Natural killer cell treated with Interleukin-12 subunit alpha and Interleukin-12 subunit beta and Interleukin-15 and Interleukin-18, amount 100 ng/mL, for 72 hours (primary cell): ENCODE data around the gene CTNNBL1. TPM values are rescaled to one million over a fixed set of nuclear protein-coding genes. Genes with fewer than 3 reads are reported as not detected.

ENCODE experiments used
- ATAC-seq, 2 donors: fragments of 150-1000 bp; cut with Tn5 transposase in 1 of 2; sonication (Bioruptor Pico), chemical (Tn5 transposase) in 1 of 2; 2 replicates each; pipeline ENCODE4 v1.10.0; 2021
- DNase-seq: peaks from one replicate; pipeline ENCODE4 v3.0.0; 2022; ENCODE audit warnings: low spot score
- H3K27ac Mint-ChIP-seq, 2 donors: 1 replicate in 1 of 2; 2 replicates in 1 of 2; pipeline ENCODE4 v1.8.0; 2022; ENCODE audit warnings: mixed read lengths in 2 of 2, mild to moderate bottlenecking in 1 of 2, moderate library complexity in 1 of 2
- H3K27me3 Mint-ChIP-seq, 2 donors: 1 replicate in 1 of 2; 2 replicates in 1 of 2; pipeline ENCODE4 v1.8.0; 2022; ENCODE audit warnings: mixed read lengths in 2 of 2
- H3K36me3 Mint-ChIP-seq: one replicate; pipeline ENCODE4 v1.8.0; 2022; ENCODE audit warnings: mixed read lengths
- H3K4me1 Mint-ChIP-seq, 2 donors: 1 replicate in 1 of 2; 2 replicates in 1 of 2; pipeline ENCODE4 v1.8.0; 2022; ENCODE audit warnings: low read depth in 2 of 2, mixed read lengths in 2 of 2, mild to moderate bottlenecking in 1 of 2
- H3K4me3 Mint-ChIP-seq: one replicate; pipeline ENCODE4 v1.8.0; 2022; ENCODE audit warnings: mixed read lengths
- H3K9me3 Mint-ChIP-seq: 2 replicates; pipeline ENCODE4 v1.8.0; 2022; ENCODE audit warnings: mixed read lengths
- total RNA-seq, 2 donors: library from RNA; stranded (reverse); gene quantifications; one replicate each; pipeline ENCODE4 v1.2.3, GENCODE V29; 2022

The CTNNBL1 gene
- total RNA-seq, 2 donors from 2014 or later, result 80.9 to 95.9 TPM

GRCh38 chr20:37823296-37823980 is 129.6 kb downstream of the CTNNBL1 start:
- no peak for DNase-seq
- peaks cover 15 to 17% of the 10 kb centered on the region in 2 donors for H3K4me1 Mint-ChIP-seq
- no peaks in the 10 kb centered on the region for H3K27me3 Mint-ChIP-seq
- H3K9me3 Mint-ChIP-seq, result no peaks in the 10 kb centered on the region
- H3K27ac Mint-ChIP-seq, result peak overlapping the region in 1 of 2 donors; percentile 0
- no peak overlapping the region for H3K4me3 Mint-ChIP-seq
- H3K36me3 Mint-ChIP-seq, result peaks cover 5% of the 10 kb centered on the region
- ATAC-seq, result no peak

- Mint-ChIP-seq H3K36me3 (no peaks in the 10 kb centered on the region), H3K4me1 (peaks cover 15 to 16% of the 10 kb centered on the region in 2 donors), H3K9me3 (no peaks in the 10 kb centered on the region), H3K27ac (no peak overlapping the region), H3K27me3 (no peaks in the 10 kb centered on the region), H3K4me3 (no peak overlapping the region)
- DNase-seq (no peak), ATAC-seq (no peak)
These were observed 133.8 kb downstream of the CTNNBL1 start for GRCh38 chr20:37827605-37828004.

GRCh38 chr20:37828684-37829083 is 134.9 kb downstream of the CTNNBL1 start:
- DNase-seq (no peak), ATAC-seq (no peak)
- H3K9me3 Mint-ChIP-seq, result no peaks in the 10 kb centered on the region
- H3K36me3 Mint-ChIP-seq, result no peaks in the 10 kb centered on the region
- peaks cover 7% of the 10 kb centered on the region in 2 donors for H3K4me1 Mint-ChIP-seq
- H3K27me3 Mint-ChIP-seq, result no peaks in the 10 kb centered on the region
- H3K27ac Mint-ChIP-seq, result no peak overlapping the region
- no peak overlapping the region for H3K4me3 Mint-ChIP-seq

- H3K27me3 Mint-ChIP-seq, result no peaks in the 10 kb centered on the region
- no peak overlapping the region for H3K27ac Mint-ChIP-seq
- no peak for ATAC-seq
These were observed 135.3 kb downstream of the CTNNBL1 start for GRCh38 chr20:37829128-37829527.

GRCh38 chr20:37833221-37833896 is 139.5 kb downstream of the CTNNBL1 start:
- no peak for ATAC-seq
- Mint-ChIP-seq H3K4me3 (no peak overlapping the region), H3K36me3 (peaks cover 6% of the 10 kb centered on the region), H3K27me3 (no peaks in the 10 kb centered on the region), H3K4me1 (peaks cover 17 to 23% of the 10 kb centered on the region in 2 donors), H3K9me3 (no peaks in the 10 kb centered on the region), H3K27ac (no peak overlapping the region)
- DNase-seq, result no peak

More at GRCh38 chr20:37829128-37829527, 135.3 kb downstream of the CTNNBL1 start:
- Mint-ChIP-seq H3K4me3 (no peak overlapping the region), H3K36me3 (no peaks in the 10 kb centered on the region), H3K9me3 (no peaks in the 10 kb centered on the region), H3K4me1 (peaks cover 6 to 7% of the 10 kb centered on the region in 2 donors)
- DNase-seq, result no peak

- Mint-ChIP-seq H3K9me3 (no peaks in the 10 kb centered on the region), H3K27ac (peak overlapping the region in 1 of 2 donors; percentile 3), H3K36me3 (peaks cover 12% of the 10 kb centered on the region)
These were observed 143.1 kb downstream of the CTNNBL1 start for GRCh38 chr20:37836926-37837325.

GRCh38 chr20:37837924-37838323 is 144.1 kb downstream of the CTNNBL1 start:
- H3K4me3 Mint-ChIP-seq, result no peak overlapping the region
- DNase-seq (no peak), ATAC-seq (no peak)
- H3K27me3 Mint-ChIP-seq, result no peaks in the 10 kb centered on the region
- H3K4me1 Mint-ChIP-seq, result peaks cover 11 to 17% of the 10 kb centered on the region in 2 donors
- H3K36me3 Mint-ChIP-seq, result peaks cover 14% of the 10 kb centered on the region
- no peaks in the 10 kb centered on the region for H3K9me3 Mint-ChIP-seq
- no peak overlapping the region for H3K27ac Mint-ChIP-seq

More at GRCh38 chr20:37836926-37837325, 143.1 kb downstream of the CTNNBL1 start:
- DNase-seq (no peak), ATAC-seq (no peak)
- Mint-ChIP-seq H3K4me1 (peaks cover 11 to 17% of the 10 kb centered on the region in 2 donors), H3K27me3 (no peaks in the 10 kb centered on the region), H3K4me3 (no peak overlapping the region)

- H3K4me3 Mint-ChIP-seq, result no peak overlapping the region
- H3K36me3 Mint-ChIP-seq, result peaks cover 19% of the 10 kb centered on the region
- H3K27ac Mint-ChIP-seq, result no peak overlapping the region
- no peaks in the 10 kb centered on the region for H3K27me3 Mint-ChIP-seq
- DNase-seq (no peak), ATAC-seq (no peak)
- H3K4me1 Mint-ChIP-seq, result peaks cover 11 to 17% of the 10 kb centered on the region in 2 donors
- H3K9me3 Mint-ChIP-seq, result no peaks in the 10 kb centered on the region
These were observed 145.1 kb downstream of the CTNNBL1 start for GRCh38 chr20:37838769-37839431.

GRCh38 chr20:37839432-37839827 is 145.6 kb downstream of the CTNNBL1 start:
- peaks cover 11 to 17% of the 10 kb centered on the region in 2 donors for H3K4me1 Mint-ChIP-seq
- no peak overlapping the region for H3K27ac Mint-ChIP-seq
- peaks cover 19% of the 10 kb centered on the region for H3K36me3 Mint-ChIP-seq
- no peaks in the 10 kb centered on the region for H3K27me3 Mint-ChIP-seq
- no peaks in the 10 kb centered on the region for H3K9me3 Mint-ChIP-seq
- H3K4me3 Mint-ChIP-seq, result no peak overlapping the region
- DNase-seq, result no peak
- ATAC-seq, result no peak

GRCh38 chr20:37839955-37840354 is 146.1 kb downstream of the CTNNBL1 start:
- H3K36me3 Mint-ChIP-seq, result peaks cover 19% of the 10 kb centered on the region
- no peak for DNase-seq
- H3K4me1 Mint-ChIP-seq, result peaks cover 11 to 17% of the 10 kb centered on the region in 2 donors
- no peak overlapping the region for H3K27ac Mint-ChIP-seq
- H3K4me3 Mint-ChIP-seq, result no peak overlapping the region
- no peaks in the 10 kb centered on the region for H3K27me3 Mint-ChIP-seq
- H3K9me3 Mint-ChIP-seq, result no peaks in the 10 kb centered on the region
- no peak for ATAC-seq

GRCh38 chr20:37841389-37841788 is 147.6 kb downstream of the CTNNBL1 start:
- Mint-ChIP-seq H3K9me3 (no peaks in the 10 kb centered on the region), H3K27me3 (no peaks in the 10 kb centered on the region), H3K36me3 (peaks cover 15% of the 10 kb centered on the region), H3K4me3 (no peak overlapping the region), H3K4me1 (peaks cover 8% of the 10 kb centered on the region in 2 donors), H3K27ac (no peak overlapping the region)
- ATAC-seq, result no peak
- DNase-seq, result no peak

GRCh38 chr20:37841971-37842370 is 148.1 kb downstream of the CTNNBL1 start:
- H3K4me1 Mint-ChIP-seq, result peaks cover 2% of the 10 kb centered on the region in 2 donors
- H3K36me3 Mint-ChIP-seq, result peaks cover 13% of the 10 kb centered on the region
- no peak for ATAC-seq
- no peak overlapping the region for H3K4me3 Mint-ChIP-seq
- H3K27me3 Mint-ChIP-seq, result no peaks in the 10 kb centered on the region
- H3K9me3 Mint-ChIP-seq, result no peaks in the 10 kb centered on the region
- H3K27ac Mint-ChIP-seq, result no peak overlapping the region
- DNase-seq, result no peak

GRCh38 chr20:37845241-37845681 is 151.4 kb downstream of the CTNNBL1 start:
- no peak for ATAC-seq
- H3K36me3 Mint-ChIP-seq, result peaks cover 16% of the 10 kb centered on the region

GRCh38 chr20:37845878-37846277 is 152.0 kb downstream of the CTNNBL1 start:
- no peaks in the 10 kb centered on the region for H3K4me1 Mint-ChIP-seq
- DNase-seq (no peak), ATAC-seq (peak in 1 of 2 donors; percentile 31)
- no peaks in the 10 kb centered on the region for H3K9me3 Mint-ChIP-seq
- no peak overlapping the region for H3K4me3 Mint-ChIP-seq
- H3K27ac Mint-ChIP-seq, result no peak overlapping the region
- no peaks in the 10 kb centered on the region for H3K27me3 Mint-ChIP-seq
- H3K36me3 Mint-ChIP-seq, result peaks cover 12% of the 10 kb centered on the region

More at GRCh38 chr20:37845241-37845681, 151.4 kb downstream of the CTNNBL1 start:
- H3K27ac Mint-ChIP-seq, result no peak overlapping the region
- H3K4me1 Mint-ChIP-seq, result no peaks in the 10 kb centered on the region
- DNase-seq, result no peak
- H3K27me3 Mint-ChIP-seq, result no peaks in the 10 kb centered on the region
- H3K4me3 Mint-ChIP-seq, result no peak overlapping the region
- H3K9me3 Mint-ChIP-seq, result no peaks in the 10 kb centered on the region
